GM12872 (cell line): ENCODE data around the gene NSUN5.
"Not testable (repeated sequence)": the region's sequence is repeated elsewhere in the genome, so short reads cannot be mapped to it uniquely, and the experiment has no call there.

Experiments used
- TF ChIP-seq, protein P1 (sequence below): IDR thresholded peaks from 3 replicates; pipeline ENCODE4 v1.5.1; 2011; ENCODE audit warnings: low read depth, mild to moderate bottlenecking, low read length, moderate library complexity; ENCODE audit not compliant: insufficient read depth

Gene NSUN5

DNA sequence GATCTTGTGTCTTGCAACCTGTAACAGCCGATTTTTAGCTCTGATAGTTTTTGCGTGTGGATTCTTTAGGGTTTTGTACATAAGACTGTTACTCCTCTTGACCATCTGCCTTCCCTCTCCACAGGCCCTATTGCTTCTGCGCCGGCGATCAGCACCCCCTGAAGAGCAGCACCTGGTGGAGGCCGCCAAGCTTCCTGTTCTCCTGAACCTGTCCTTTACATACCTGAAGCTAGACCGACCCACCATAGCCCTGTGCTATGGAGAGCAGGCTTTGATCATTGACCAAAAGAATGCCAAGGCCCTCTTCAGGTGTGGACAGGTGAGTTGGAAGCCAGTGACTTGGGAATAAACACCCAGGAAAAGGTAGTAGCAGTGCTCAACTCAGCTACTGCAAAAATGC, 31.9 kb upstream of the NSUN5 start:
- TF ChIP-seq, protein P1, sequence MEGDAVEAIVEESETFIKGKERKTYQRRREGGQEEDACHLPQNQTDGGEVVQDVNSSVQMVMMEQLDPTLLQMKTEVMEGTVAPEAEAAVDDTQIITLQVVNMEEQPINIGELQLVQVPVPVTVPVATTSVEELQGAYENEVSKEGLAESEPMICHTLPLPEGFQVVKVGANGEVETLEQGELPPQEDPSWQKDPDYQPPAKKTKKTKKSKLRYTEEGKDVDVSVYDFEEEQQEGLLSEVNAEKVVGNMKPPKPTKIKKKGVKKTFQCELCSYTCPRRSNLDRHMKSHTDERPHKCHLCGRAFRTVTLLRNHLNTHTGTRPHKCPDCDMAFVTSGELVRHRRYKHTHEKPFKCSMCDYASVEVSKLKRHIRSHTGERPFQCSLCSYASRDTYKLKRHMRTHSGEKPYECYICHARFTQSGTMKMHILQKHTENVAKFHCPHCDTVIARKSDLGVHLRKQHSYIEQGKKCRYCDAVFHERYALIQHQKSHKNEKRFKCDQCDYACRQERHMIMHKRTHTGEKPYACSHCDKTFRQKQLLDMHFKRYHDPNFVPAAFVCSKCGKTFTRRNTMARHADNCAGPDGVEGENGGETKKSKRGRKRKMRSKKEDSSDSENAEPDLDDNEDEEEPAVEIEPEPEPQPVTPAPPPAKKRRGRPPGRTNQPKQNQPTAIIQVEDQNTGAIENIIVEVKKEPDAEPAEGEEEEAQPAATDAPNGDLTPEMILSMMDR: no peak

DNA sequence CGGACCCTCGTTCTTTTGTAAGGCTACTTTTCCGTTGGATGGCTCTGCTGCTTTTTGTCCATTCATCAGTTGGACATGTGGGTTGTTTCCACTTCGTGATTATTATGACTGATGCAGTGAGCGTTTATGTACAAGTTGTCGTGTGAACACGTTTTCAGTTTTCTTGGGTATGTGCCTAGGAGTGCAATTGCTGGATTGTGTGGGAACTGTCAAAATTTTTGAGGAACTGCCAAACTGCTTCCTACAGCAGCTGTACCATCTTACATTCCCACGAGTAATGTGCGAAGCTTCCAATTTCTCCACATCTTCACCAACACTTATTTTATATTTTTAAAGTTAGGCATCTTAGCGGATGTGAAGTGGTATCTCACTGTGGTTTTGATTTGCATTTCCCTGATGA, 29.7 kb upstream of the NSUN5 start:
- TF ChIP-seq, protein P1: no peak

DNA sequence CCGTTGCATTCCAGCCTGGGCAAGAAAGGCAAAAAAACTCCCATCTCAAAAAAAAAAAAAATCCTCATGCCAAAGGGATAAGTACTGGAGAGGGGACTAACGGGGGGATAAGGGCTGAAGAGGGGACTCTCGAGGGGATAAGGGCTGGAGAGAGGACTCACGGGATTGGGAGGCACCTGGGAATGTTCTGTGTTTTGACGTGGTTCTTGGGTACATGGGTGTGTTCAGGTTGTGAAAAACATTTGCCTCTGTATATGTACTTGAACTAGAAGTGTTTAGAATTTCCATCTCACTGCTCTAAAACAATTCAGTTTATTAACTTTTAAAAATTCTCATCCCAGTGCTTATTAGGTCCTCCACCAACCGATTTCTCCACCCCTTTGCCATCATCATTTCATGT, 23.8 kb upstream of the NSUN5 start:
- TF ChIP-seq, protein P1: no peak

DNA sequence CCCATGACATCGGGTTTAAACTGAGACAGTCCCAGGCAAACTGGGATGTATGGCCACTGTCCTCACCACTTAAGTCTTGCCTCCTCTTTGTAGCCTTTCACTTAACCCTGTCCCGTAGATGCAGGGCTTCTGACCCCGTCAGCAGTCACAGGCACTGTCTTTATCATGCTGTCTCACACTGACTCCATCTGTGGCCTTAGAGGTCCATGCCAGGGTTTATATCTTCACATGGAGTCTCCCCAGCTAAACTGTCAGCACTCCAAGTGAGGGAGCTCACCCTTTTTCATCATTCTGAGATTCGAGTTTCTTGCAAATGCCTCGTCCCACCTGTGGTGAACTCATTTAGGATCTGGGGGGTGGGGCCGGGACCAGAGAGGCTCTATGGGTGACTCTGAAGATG, 22.1 kb upstream of the NSUN5 start:
- TF ChIP-seq, protein P1: no peak

DNA sequence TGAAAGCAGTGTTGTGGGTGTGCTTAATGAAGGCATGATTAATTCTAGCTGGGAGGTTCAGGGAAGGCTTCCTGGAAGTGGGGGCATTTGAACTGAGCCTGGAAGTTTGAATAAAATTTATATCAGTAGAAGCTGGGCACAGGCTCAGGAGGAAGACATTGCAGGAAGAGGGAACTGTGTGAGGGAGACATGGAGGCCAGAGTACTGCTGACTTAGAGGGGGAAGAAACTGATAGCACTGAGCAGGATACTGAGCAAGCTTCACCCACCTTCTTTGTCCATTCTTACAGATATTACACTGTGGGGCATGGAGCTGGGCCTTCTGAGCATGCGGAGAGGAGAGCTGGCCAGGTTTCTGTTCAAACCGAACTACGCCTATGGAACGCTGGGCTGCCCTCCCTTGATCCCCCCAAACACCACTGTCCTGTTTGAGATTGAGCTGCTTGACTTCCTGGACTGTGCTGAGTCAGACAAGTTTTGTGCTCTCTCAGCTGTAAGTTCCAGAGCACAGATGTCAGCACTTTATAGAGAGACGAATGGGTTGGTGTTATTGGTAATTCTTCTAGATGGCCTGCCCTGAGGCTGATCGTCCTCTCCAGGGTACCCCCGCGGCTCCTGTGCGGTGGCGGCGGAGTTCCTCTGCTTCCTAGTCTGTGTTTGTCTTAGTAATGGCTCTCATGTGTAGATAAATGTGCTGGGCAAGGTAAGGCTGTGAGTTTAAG, 21.4 kb upstream of the NSUN5 start:
- TF ChIP-seq, protein P1: no peak

DNA sequence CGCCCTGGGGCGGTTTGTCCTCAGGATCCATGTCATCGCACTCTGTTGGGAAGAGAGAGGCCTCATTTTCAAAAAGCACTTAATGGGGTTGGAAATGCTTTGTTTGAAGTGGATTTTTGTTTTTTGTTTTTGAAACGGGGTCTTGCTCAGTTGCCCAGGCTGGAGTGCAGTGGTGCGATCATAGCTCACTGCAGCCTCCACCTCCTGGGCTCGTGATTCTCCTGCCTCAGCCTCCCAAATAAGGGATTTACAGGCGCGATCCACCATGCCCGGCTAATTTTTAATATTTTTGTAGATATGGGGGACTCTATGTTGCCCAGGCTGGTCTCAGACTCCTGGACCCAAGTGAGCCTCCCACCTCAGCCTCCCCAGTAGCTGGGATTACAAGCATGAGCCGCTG, 20.1 kb upstream of the NSUN5 start:
- TF ChIP-seq, protein P1: no peak

DNA sequence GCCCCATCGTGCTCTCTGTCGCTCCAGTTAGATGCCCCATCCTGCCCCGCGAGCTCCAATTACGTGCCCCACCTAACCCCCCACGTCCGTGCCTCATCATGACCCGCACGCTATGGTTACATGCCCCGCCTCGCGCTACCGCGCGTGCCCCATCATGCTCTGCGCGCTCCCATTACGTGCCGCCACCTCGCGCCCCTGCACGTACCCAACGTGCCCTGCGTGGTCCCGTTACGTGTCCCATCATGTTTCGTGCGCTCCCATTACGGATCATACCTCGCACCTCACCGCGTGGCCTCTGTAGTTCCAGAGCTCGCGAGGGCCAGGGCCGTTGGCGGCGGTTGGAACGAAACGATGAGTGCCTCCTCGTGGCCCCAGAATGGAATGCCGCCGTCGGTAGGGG, 19.3 kb upstream of the NSUN5 start, which contains the start of the genes FKBP6 and TRIM50:
TSS of gene FKBP6 (plus strand) at position 240 of the 400 bp plus-strand sequence. CDS start 268 bp downstream, outside the sequence.
TSS of gene TRIM50 (minus strand) at position 161 of the 400 bp plus-strand sequence. CDS start 3,295 bp downstream, outside the sequence.
- TF ChIP-seq, protein P1: not testable (repeated sequence)
